ENCODE results near the gene FILIP1L.
A peak's percentile ranks its signal among the peaks of the same experiment; 100 is the strongest.
"Not testable (repeated sequence)": the region's sequence is repeated elsewhere in the genome, so short reads cannot be mapped to it uniquely, and the experiment has no call there.

FILIP1L gene

DNA sequence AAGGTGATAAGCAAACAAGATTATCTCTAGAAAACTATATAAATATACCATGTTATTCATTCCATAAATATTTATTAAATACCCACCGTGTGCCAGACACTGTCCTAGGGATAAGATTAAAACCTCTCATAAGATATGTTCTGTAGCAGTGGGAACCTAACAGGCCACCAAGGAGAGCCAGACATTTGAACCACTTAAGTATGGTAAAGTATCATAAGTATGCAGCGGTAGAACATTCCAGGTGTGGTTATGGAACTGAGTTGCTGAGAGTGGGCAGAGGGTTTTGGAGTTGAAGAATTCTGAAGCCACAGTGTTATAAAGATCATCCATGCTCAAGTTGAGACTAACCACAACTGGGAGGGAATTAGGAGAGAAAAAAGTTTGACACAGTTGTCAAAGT is 14.7 kb downstream of the FILIP1L start:
- H3K4me1 ChIP-seq (ENCODE audit: control insufficient read depth, insufficient read depth, low read length, unreplicated experiment), result peaks cover 8% of the 10 kb centered on the region
- no peaks in the 10 kb centered on the region for H3K36me3 ChIP-seq (ENCODE audit: insufficient read depth, low read length)
- H3K79me2 ChIP-seq (ENCODE audit: control insufficient read depth, insufficient read depth, low read length, unreplicated experiment), result no peaks in the 10 kb centered on the region
- H2AFZ ChIP-seq (ENCODE audit: low read length, unreplicated experiment), result no peak overlapping the region
- H3K4me3 ChIP-seq (ENCODE audit: low read depth, low read length), result no peak overlapping the region
- no peaks in the 10 kb centered on the region for H3K27me3 ChIP-seq (ENCODE audit: insufficient read depth, low read length)
- no peak overlapping the region for H3K27ac ChIP-seq (ENCODE audit: low read depth, low read length)

- Histone ChIP-seq H3K27ac (ENCODE audit: low read depth, low read length) (no peak overlapping the region), H3K79me2 (ENCODE audit: control insufficient read depth, insufficient read depth, low read length, unreplicated experiment) (no peaks in the 10 kb centered on the region), H3K4me3 (ENCODE audit: low read depth, low read length) (no peak overlapping the region), H2AFZ (ENCODE audit: low read length, unreplicated experiment) (no peak overlapping the region), H3K36me3 (ENCODE audit: insufficient read depth, low read length) (no peaks in the 10 kb centered on the region), H3K4me1 (ENCODE audit: control insufficient read depth, insufficient read depth, low read length, unreplicated experiment) (peaks cover 2% of the 10 kb centered on the region), H3K27me3 (ENCODE audit: insufficient read depth, low read length) (no peaks in the 10 kb centered on the region)
These were observed 15.6 kb downstream of the FILIP1L start for GRCh38 chr3:100098784-100099070.

DNA sequence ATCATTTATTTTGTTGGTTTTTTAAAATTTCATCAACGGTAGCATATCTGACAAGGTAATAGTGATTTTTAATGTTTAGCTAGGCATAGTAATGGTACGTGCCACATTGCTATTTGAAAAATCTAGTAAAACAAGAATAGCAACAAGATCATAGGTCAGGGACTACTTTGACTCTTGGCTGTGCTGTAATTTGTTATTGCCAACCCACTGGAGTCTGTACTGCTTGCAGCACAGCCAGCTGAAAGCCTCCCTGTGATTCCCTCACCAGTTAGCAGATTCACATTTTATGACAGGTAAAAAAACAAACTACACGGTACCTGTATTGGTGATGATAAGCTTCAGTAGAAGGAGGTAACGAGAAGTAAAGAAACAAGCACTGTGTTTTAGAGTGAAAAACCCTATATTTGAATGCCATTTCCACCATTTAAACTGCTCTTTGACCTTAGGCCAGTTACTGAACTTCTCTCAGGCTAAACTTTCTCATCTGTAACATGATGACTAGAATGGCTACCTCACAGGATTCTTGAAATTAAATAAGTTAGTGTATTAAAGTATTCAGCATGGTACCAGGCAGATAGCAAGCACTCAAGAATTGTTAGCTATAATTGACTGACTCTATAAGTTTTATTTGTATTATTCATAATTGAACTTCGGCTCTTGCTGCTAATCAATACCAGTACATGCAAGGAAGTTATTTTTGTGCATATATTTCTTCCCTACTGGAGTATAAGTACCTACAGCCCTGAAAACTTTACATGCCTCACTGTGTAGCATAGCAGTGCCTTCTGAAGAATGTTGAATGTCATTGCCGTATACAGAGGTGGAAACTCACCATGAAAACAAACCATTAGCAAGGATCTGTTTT is 16.1 kb downstream of the FILIP1L start:
- peaks cover 5% of the 10 kb centered on the region for H3K4me1 ChIP-seq (ENCODE audit: control insufficient read depth, insufficient read depth, low read length, unreplicated experiment)
- no peaks in the 10 kb centered on the region for H3K27me3 ChIP-seq (ENCODE audit: insufficient read depth, low read length)
- no peaks in the 10 kb centered on the region for H3K79me2 ChIP-seq (ENCODE audit: control insufficient read depth, insufficient read depth, low read length, unreplicated experiment)
- H3K4me3 ChIP-seq (ENCODE audit: low read depth, low read length), result no peak overlapping the region
- H3K27ac ChIP-seq (ENCODE audit: low read depth, low read length), result no peak overlapping the region
- H2AFZ ChIP-seq (ENCODE audit: low read length, unreplicated experiment), result no peak overlapping the region
- no peaks in the 10 kb centered on the region for H3K36me3 ChIP-seq (ENCODE audit: insufficient read depth, low read length)

DNA sequence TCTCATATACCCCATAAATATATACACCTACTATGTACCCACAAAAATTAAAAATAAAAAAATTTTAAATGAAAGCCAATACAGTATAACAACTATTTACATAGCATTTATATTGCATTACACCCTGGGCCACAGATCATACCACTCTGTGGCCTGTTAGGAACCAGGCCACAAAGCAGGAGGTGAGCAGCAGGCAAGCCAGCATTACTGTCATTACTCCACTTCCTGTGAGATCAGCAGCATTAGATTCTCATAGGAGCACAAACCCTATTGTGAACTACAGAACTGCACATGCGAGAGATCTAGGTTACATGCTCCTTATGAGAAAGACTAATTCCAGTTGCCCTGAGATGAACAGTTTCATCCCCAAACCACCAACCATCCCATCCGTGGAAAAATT is 17.4 kb downstream of the FILIP1L start:
- no peaks in the 10 kb centered on the region for H3K79me2 ChIP-seq (ENCODE audit: control insufficient read depth, insufficient read depth, low read length, unreplicated experiment)
- peaks cover 5% of the 10 kb centered on the region for H3K4me1 ChIP-seq (ENCODE audit: control insufficient read depth, insufficient read depth, low read length, unreplicated experiment)
- no peaks in the 10 kb centered on the region for H3K27me3 ChIP-seq (ENCODE audit: insufficient read depth, low read length)
- H3K4me3 ChIP-seq (ENCODE audit: low read depth, low read length), result no peak overlapping the region
- no peak overlapping the region for H3K27ac ChIP-seq (ENCODE audit: low read depth, low read length)
- H3K36me3 ChIP-seq (ENCODE audit: insufficient read depth, low read length), result no peaks in the 10 kb centered on the region
- no peak overlapping the region for H2AFZ ChIP-seq (ENCODE audit: low read length, unreplicated experiment)

DNA sequence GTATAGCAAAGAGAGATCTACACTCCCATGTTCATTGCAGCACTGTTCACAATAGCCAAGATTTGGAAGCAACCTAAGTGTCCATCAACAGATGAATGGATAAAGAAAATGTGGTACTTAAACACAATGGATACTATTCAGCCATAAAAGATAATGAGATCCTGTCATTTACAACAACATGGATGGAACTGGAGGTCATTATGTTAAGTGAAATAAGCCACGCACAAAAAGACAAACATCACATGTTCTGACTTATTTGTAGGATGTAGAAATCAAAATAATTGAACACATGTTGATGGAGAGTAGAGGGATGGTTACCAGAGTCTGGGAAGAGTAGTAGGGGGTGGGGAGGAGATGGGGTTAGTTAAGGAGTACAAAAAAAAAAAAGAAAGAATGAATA is 18.0 kb downstream of the FILIP1L start:
- H3K4me1 ChIP-seq (ENCODE audit: control insufficient read depth, insufficient read depth, low read length, unreplicated experiment); H3K36me3 ChIP-seq (ENCODE audit: insufficient read depth, low read length); H3K27me3 ChIP-seq (ENCODE audit: insufficient read depth, low read length); H2AFZ ChIP-seq (ENCODE audit: low read length, unreplicated experiment); H3K27ac ChIP-seq (ENCODE audit: low read depth, low read length); H3K79me2 ChIP-seq (ENCODE audit: control insufficient read depth, insufficient read depth, low read length, unreplicated experiment); H3K4me3 ChIP-seq (ENCODE audit: low read depth, low read length): not testable (repeated sequence)

- Histone ChIP-seq H3K4me3 (ENCODE audit: low read depth, low read length) (no peak overlapping the region), H3K36me3 (ENCODE audit: insufficient read depth, low read length) (no peaks in the 10 kb centered on the region), H3K27me3 (ENCODE audit: insufficient read depth, low read length) (no peaks in the 10 kb centered on the region), H3K27ac (ENCODE audit: low read depth, low read length) (no peak overlapping the region), H3K4me1 (ENCODE audit: control insufficient read depth, insufficient read depth, low read length, unreplicated experiment) (peaks cover 17% of the 10 kb centered on the region), H2AFZ (ENCODE audit: low read length, unreplicated experiment) (no peak overlapping the region), H3K79me2 (ENCODE audit: control insufficient read depth, insufficient read depth, low read length, unreplicated experiment) (no peaks in the 10 kb centered on the region)
These were observed 20.5 kb downstream of the FILIP1L start for GRCh38 chr3:100093831-100094230.

GRCh38 chr3:100090669-100091005 is 23.7 kb downstream of the FILIP1L start:
- no peak overlapping the region for H2AFZ ChIP-seq (ENCODE audit: low read length, unreplicated experiment)
- no peaks in the 10 kb centered on the region for H3K79me2 ChIP-seq (ENCODE audit: control insufficient read depth, insufficient read depth, low read length, unreplicated experiment)
- no peaks in the 10 kb centered on the region for H3K36me3 ChIP-seq (ENCODE audit: insufficient read depth, low read length)
- H3K27me3 ChIP-seq (ENCODE audit: insufficient read depth, low read length), result no peaks in the 10 kb centered on the region
- H3K27ac ChIP-seq (ENCODE audit: low read depth, low read length), result no peak overlapping the region
- peaks cover 24% of the 10 kb centered on the region for H3K4me1 ChIP-seq (ENCODE audit: control insufficient read depth, insufficient read depth, low read length, unreplicated experiment)
- no peak overlapping the region for H3K4me3 ChIP-seq (ENCODE audit: low read depth, low read length)

DNA sequence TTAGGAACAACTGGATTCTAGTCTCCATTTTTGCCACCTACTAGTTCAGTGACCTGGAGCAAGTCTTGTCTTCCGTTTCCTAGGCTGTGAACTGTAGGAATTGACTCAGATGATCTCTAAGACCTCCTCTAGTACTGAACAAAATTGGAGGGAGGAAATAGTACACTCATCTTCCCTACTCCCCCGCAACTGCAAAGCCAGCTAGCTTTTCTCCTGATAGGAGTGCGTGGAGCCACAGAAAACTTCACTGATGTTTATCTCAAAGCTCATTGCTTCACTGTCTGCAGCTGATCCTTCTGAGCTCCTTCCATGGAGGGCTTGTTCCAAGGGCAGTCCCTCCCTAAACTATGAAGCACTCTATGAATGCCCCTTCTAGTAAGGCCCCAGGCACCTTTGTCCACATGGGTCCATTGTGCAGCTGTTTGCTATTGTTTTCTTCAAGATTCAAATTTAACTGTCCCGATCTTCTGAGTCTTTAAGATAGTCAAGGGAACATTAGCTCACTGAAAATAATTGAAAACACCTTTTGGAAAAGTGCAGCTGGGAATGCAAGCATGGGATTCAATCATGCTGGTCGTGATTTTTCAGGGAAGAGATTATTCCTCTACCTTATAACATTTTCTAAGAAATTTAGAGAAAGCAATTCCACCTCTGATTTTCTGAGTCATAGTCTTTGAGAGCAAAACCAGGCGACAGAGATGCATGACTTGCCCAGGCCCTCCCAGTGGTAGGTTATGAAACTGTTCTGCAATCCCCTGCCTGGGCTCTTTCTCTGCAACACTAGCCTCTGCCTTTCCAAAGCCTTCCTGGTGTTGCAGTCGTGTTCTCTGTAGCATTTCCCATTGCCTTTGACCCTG is 24.3 kb downstream of the FILIP1L start:
- Histone ChIP-seq H2AFZ (ENCODE audit: low read length, unreplicated experiment) (no peak overlapping the region), H3K36me3 (ENCODE audit: insufficient read depth, low read length) (no peaks in the 10 kb centered on the region), H3K4me1 (ENCODE audit: control insufficient read depth, insufficient read depth, low read length, unreplicated experiment) (peaks cover 24% of the 10 kb centered on the region), H3K27me3 (ENCODE audit: insufficient read depth, low read length) (no peaks in the 10 kb centered on the region), H3K27ac (ENCODE audit: low read depth, low read length) (peak overlapping the region; percentile 20; the same call in 1 of the 2 replicates), H3K4me3 (ENCODE audit: low read depth, low read length) (peak overlapping the region; percentile 31; the same call in 1 of the 2 replicates), H3K79me2 (ENCODE audit: control insufficient read depth, insufficient read depth, low read length, unreplicated experiment) (no peaks in the 10 kb centered on the region)

- Histone ChIP-seq H3K27ac (ENCODE audit: low read depth, low read length) (no peak overlapping the region), H3K4me1 (ENCODE audit: control insufficient read depth, insufficient read depth, low read length, unreplicated experiment) (peaks cover 24% of the 10 kb centered on the region), H2AFZ (ENCODE audit: low read length, unreplicated experiment) (no peak overlapping the region), H3K27me3 (ENCODE audit: insufficient read depth, low read length) (no peaks in the 10 kb centered on the region), H3K36me3 (ENCODE audit: insufficient read depth, low read length) (no peaks in the 10 kb centered on the region), H3K79me2 (ENCODE audit: control insufficient read depth, insufficient read depth, low read length, unreplicated experiment) (no peaks in the 10 kb centered on the region), H3K4me3 (ENCODE audit: low read depth, low read length) (no peak overlapping the region)
These were observed 25.4 kb downstream of the FILIP1L start for GRCh38 chr3:100088735-100089368.

- Histone ChIP-seq H3K4me3 (ENCODE audit: low read depth, low read length) (no peak overlapping the region), H3K27ac (ENCODE audit: low read depth, low read length) (peak overlapping the region; percentile 59), H2AFZ (ENCODE audit: low read length, unreplicated experiment) (no peak overlapping the region), H3K79me2 (ENCODE audit: control insufficient read depth, insufficient read depth, low read length, unreplicated experiment) (no peaks in the 10 kb centered on the region), H3K4me1 (ENCODE audit: control insufficient read depth, insufficient read depth, low read length, unreplicated experiment) (peaks cover 19% of the 10 kb centered on the region), H3K27me3 (ENCODE audit: insufficient read depth, low read length) (no peaks in the 10 kb centered on the region), H3K36me3 (ENCODE audit: insufficient read depth, low read length) (no peaks in the 10 kb centered on the region)
These were observed 27.1 kb downstream of the FILIP1L start for GRCh38 chr3:100087198-100087597.
